Activated CD8-positive, alpha-beta memory T cell treated with anti-CD3 and anti-CD28 coated beads for 1 hour (primary cell): ENCODE data around the gene PTPRN.
"Not testable (repeated sequence)": the region's sequence is repeated elsewhere in the genome, so short reads cannot be mapped to it uniquely, and the experiment has no call there.

Experiments
- DNase-seq, 2 donors: peaks; one replicate each; pipeline ENCODE4 v3.0.0-alpha.2; 2020; ENCODE audit warnings: low read depth in 1 of 2; ENCODE audit errors: extremely low read depth in 1 of 2

PTPRN gene

GRCh38 chr2:219271021-219271420, 38.2 kb downstream of the PTPRN start:
- DNase-seq: no peak

- no peak for DNase-seq
Observed at GRCh38 chr2:219270055-219270372, 39.2 kb downstream of the PTPRN start.

GRCh38 chr2:219269362-219270054, 39.7 kb downstream of the PTPRN start:
- no peak for DNase-seq

GRCh38 chr2:219268294-219268693, 40.9 kb downstream of the PTPRN start:
- DNase-seq: no peak

GRCh38 chr2:219266886-219267285, 42.3 kb downstream of the PTPRN start:
- no peak for DNase-seq

GRCh38 chr2:219266232-219266631, 43.0 kb downstream of the PTPRN start:
- no peak for DNase-seq

- DNase-seq: no peak
Observed at GRCh38 chr2:219261024-219261855, 48.0 kb downstream of the PTPRN start.

GRCh38 chr2:219258942-219259341, 50.3 kb downstream of the PTPRN start:
- not testable (repeated sequence) for DNase-seq

GRCh38 chr2:219254590-219255201, 54.5 kb downstream of the PTPRN start:
- no peak for DNase-seq

- DNase-seq: peak; percentile 69 to 90
Observed at GRCh38 chr2:219253753-219254589, 55.2 kb downstream of the PTPRN start, which contains the start of gene TUBA4A. TSS of gene TUBA4A (minus strand) at chr2:219253918. CDS start at chr2:219253858, 60 bp downstream.

- DNase-seq: no peak
Observed at GRCh38 chr2:219252900-219253752, 56.1 kb downstream of the PTPRN start, which contains the start of gene TUBA4B. TSS of gene TUBA4B (plus strand) at chr2:219253243. CDS start at chr2:219253408, 165 bp downstream.

GRCh38 chr2:219252570-219252899, 56.7 kb downstream of the PTPRN start:
- no peak for DNase-seq

- DNase-seq: no peak
Observed at GRCh38 chr2:219252084-219252483, 57.1 kb downstream of the PTPRN start.

GRCh38 chr2:219251656-219252055, 57.5 kb downstream of the PTPRN start:
- DNase-seq: no peak

- no peak for DNase-seq
Observed at GRCh38 chr2:219250049-219250781, 59.0 kb downstream of the PTPRN start.

GRCh38 chr2:219249203-219249980, 59.8 kb downstream of the PTPRN start:
- DNase-seq: no peak

- DNase-seq: no peak
Observed at GRCh38 chr2:219248845-219249202, 60.4 kb downstream of the PTPRN start.
